ENCODE results near the gene DNAH7.

The DNAH7 gene

DNA sequence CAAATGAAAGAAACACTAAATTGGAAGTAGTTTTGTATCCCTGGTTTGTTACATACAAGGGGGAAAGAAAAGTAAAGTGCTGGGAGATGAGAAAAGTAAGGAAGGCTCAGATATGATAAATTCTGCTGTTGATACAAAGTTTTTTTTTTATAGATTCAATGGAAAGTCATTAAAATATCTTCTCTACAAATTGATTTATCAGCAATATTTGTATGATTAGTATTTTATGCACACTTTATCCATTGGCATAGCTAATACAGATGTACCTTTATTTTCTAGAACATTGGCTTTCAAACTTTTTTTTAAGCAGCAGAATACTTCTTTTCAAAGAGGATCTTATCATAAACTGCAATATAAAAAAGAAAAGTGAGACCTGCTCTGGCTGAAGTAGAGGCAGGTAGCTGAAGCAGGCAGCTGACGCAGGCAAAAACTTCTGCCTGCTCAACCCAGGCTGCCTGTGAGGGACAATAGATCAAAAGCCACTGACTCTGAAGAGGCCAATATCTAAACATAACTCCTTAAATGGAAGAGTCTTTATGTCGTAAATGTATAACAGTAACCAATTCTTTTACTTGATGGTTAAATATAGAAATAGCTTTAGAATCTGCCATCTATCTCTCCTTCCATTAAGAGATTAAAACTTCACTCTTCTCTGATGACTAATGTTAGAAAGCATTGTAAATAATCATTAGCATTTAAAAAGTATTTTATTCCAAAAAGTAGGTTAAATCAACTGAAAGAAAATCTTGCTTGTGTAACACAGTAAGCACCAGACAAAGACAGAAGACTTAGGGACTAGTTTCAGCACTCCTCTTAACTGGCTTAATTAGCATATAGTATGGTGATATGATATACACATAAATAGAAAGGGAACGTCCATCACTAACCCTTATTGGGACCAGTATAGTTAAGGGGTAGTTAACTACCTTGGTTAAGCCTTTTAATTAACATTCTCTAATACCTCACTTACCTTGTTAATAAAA is 237.4 kb downstream of the DNAH7 start:
- TF ChIP-seq ZFX (IDR thresholded peaks at IDR 0.05; ENCODE audit: borderline replicate concordance), result no peak
- TF ChIP-seq, protein P1, sequence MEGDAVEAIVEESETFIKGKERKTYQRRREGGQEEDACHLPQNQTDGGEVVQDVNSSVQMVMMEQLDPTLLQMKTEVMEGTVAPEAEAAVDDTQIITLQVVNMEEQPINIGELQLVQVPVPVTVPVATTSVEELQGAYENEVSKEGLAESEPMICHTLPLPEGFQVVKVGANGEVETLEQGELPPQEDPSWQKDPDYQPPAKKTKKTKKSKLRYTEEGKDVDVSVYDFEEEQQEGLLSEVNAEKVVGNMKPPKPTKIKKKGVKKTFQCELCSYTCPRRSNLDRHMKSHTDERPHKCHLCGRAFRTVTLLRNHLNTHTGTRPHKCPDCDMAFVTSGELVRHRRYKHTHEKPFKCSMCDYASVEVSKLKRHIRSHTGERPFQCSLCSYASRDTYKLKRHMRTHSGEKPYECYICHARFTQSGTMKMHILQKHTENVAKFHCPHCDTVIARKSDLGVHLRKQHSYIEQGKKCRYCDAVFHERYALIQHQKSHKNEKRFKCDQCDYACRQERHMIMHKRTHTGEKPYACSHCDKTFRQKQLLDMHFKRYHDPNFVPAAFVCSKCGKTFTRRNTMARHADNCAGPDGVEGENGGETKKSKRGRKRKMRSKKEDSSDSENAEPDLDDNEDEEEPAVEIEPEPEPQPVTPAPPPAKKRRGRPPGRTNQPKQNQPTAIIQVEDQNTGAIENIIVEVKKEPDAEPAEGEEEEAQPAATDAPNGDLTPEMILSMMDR (IDR thresholded peaks at IDR 0.05), result no peak
- H3K27ac ChIP-seq, result no peak overlapping the region

DNA sequence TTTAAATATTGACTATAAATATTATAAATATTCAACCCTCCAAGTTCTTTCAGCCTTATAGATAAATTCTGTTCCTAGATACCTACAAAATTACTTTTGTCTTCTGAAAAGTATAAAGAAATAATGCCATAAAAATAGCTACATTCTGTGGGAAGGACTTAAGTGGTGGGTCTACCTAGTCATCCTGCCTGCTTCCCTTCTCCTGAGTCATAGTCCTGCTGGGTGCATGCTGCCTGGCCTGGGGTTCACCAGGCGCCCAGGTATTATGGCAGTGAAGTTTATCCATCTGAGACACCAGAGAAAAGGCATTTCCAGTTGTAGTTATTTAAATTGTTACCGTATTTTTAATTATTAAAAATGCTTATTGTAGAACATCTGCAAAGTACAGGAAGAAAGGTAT is 244.2 kb downstream of the DNAH7 start:
- no peak overlapping the region for H3K27ac ChIP-seq
- no peak for TF ChIP-seq ZFX (IDR thresholded peaks at IDR 0.05; ENCODE audit: borderline replicate concordance)
- TF ChIP-seq, protein P1 (IDR thresholded peaks at IDR 0.05), result no peak

DNA sequence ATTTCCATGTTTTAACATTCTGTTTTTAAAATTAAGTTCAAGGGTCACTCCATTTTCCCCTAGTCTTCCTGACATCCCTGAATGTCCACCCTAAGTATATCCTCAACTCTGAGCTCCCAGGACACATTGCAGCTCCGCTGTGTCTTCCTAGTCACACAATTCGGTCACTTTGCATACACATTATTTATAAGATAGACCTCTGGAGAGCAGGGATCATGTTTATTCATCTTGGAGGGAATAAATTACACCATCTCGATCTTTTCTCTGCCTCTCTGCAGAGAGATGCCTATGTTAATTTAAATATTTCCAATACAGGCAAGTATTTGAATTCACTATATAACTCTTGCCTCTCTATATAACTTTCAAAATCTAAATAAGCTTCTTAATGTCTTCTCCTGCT is 245.4 kb downstream of the DNAH7 start:
- TF ChIP-seq, protein P1 (IDR thresholded peaks at IDR 0.05), result no peak
- no peak for TF ChIP-seq ZFX (IDR thresholded peaks at IDR 0.05; ENCODE audit: borderline replicate concordance)
- no peak overlapping the region for H3K27ac ChIP-seq

DNA sequence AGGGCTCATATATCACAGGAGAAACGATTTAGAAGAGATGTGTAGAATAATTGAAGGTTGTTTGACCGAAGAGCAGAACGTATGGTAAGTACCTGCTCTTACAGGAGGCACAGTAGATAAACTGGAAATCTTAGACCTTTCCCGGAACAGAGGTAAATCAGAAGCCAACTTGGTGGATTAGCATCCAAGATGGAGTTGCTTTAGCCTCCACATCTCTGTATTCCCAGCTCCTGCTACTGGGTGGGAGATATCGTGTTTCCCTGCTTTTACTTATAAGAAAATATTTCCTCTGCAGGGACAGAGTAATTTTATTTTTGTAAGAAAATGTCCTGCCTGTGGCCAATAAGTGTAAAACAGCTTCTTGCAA is 247.1 kb downstream of the DNAH7 start:
- TF ChIP-seq, protein P1 (IDR thresholded peaks at IDR 0.05), result no peak
- no peak for TF ChIP-seq ZFX (IDR thresholded peaks at IDR 0.05; ENCODE audit: borderline replicate concordance)
- H3K27ac ChIP-seq, result no peak overlapping the region

DNA sequence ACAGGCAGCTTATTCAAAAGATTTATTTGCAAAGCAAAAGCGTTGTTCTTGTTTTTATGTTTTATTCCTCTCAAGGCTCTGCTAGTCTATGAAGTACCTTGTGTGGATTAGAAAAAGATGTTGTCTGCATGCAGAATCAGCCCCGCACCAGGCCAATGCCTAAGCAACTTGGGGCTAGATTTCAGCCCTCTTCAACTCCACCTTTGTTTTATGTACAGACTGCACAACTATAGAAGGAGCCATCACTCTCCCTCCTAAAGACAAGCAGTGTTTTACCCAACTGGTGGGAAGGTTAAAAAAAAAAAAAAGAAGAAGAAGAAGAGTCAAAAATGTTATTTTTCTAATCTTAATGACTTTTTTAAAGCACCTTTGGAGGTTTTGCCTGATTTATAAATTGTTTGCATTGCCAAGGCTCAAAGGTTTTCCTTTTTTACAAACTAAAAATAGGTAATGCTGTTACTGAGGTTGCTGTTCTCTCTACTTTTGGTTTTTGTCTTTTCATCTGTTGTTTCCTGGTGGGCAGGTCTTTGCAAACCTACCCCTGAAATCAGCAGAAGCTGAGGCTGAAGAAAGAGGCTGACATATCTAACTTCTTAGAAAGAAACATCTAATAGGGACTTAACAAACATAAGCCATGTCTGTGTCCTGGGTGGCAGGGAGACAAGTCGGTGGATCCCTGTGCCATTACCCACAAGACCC is 247.6 kb downstream of the DNAH7 start:
- TF ChIP-seq, protein P1 (IDR thresholded peaks at IDR 0.05), result no peak
- no peak for TF ChIP-seq ZFX (IDR thresholded peaks at IDR 0.05; ENCODE audit: borderline replicate concordance)
- H3K27ac ChIP-seq, result no peak overlapping the region

DNA sequence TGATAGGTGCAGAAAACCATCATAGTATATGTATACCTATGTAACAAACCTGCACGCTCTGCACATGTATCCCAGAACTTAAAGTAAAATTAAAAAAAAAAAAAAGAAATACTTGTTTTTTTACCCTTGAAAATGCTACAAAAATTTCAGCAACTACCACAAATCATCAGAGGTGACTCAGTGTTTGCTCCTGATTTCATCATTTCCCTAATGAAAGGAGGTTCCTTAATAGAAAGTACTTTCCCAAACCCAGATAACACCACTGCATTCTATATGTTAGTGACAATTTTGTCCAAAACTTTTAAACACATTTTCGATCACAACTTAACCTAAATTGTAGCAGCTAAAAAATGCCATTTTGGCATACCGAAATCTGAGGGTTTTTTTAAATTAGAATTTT is 248.3 kb downstream of the DNAH7 start:
- TF ChIP-seq, protein P1 (IDR thresholded peaks at IDR 0.05), result no peak
- no peak for TF ChIP-seq ZFX (IDR thresholded peaks at IDR 0.05; ENCODE audit: borderline replicate concordance)
- no peak overlapping the region for H3K27ac ChIP-seq

DNA sequence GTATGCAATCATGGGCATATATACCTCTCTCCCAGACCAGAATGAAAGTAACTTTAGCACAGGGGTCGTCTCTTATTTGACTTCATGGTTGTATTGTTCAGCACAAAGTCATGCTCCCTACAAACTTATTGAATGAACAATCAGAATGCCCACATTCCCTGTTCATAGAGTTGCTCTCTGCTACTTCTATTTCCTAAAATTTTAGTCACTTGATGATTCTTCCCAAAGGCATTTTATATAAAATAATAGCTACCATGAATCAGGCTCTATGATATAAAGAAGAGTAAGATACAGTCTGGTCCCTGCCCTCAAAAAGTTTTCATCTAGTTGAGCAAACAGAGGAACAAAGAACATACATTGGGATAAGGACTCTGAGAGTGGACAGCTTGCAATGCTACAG is 249.4 kb downstream of the DNAH7 start:
- no peak overlapping the region for H3K27ac ChIP-seq
- TF ChIP-seq, protein P1 (IDR thresholded peaks at IDR 0.05), result no peak
- no peak for TF ChIP-seq ZFX (IDR thresholded peaks at IDR 0.05; ENCODE audit: borderline replicate concordance)
